GM19452 (cell line): ENCODE data around the gene FAM72C.
"Not testable (repeated sequence)": the region's sequence is repeated elsewhere in the genome, so short reads cannot be mapped to it uniquely, and the experiment has no call there.

Source experiments
- ATAC-seq: cut with Tn5 transposase; IDR thresholded peaks from one replicate; pipeline ENCODE4 v1.9.1; 2021; ENCODE audit not compliant: unreplicated experiment

The FAM72C gene

DNA sequence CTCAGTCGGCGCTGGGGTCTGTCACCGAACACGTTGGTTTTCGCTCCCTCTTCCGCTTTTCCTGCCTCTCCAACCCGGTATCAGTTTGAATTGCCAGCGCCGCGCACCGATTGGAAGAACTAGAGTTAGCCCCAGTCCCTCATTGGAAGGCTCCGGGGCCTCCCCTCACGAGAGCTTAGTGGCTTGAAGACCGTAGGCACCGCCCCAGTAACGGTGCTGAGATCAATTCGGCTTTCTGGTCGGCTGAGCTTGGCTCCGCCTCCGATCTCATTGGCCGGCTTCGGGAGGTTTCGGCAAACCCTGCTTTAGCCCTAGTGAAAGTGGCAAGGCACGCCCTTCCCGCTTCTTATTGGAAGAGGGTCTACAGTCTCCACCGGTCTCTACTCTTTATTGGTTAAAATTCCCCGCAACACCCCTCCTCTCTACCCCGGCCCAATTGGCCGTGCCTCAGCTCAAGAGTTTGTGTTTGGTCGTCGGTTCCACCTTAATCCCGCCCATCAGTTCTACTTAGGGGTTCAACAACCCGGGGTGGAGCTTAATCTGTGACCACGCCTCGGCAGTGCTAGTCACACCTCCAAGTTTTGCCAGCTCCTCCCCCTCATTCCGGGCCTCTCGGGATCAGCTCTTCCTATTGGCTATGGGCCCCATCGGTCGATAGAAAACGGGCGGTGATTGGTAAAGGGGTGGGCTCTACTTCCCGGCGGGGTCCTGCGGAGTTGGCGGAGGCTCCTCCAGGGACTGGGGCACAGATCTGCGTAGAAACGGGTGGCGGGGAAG lies at the start of gene FAM72C:
Gene FAM72C (minus strand): TSS at position 63 of the 777 bp plus-strand sequence. CDS start 845 bp downstream, outside the sequence.
- ATAC-seq, result peak; percentile 80

DNA sequence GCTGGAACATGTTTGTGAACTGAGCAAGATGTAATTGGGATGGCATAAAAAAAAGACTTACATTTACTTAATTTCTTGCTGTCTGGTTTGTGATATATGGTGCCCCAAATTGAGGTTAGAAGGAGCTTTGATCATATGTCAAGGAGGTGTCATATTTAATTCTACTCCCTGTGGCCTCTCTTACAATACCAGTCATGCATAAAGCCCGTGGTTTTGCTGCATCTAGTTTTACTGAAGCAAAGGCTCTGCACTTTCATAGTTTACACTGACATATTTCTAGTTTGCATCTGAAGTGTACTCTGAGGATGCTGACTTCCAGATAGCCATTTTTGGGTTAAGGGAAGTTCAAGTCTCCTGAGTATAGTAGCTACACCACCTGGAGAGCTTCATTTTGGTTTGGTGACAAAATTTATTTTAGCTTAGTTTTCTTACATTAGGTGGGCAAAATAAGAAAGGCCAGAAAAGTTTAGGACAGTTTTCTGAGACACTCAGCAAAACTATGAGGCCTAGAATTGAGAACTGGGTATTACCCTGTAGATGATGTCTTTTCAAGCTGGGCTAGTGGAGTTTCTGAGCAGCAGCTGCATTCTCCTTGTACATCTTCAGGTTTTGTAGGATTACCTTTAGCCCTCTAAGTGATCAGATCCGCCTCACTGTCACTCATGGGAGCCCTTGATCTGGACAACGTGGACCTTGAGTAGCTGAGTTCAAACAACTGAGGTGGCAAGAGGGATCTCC lies 48.4 kb upstream of the FAM72C start:
- peak; percentile 69 for ATAC-seq

DNA sequence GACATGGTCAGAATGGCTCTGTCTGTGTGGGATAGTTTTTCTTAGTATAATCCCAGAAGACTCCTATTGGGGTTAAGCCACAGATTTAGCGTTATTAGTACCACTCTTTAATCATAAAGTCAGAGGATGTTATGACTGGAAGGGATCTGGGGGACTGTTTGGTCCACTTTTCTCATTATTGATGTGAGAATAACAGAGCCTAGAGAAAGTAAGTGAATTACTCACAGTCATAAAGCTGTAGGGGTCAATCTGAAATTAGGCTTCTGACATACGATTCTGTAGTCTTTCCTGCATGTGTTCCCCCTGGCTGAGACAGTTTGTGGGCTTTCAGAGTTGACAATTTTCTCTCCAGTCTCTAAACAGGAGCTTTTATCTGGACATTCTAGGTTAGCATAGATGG lies 47.3 kb upstream of the FAM72C start:
- not testable (repeated sequence) for ATAC-seq

DNA sequence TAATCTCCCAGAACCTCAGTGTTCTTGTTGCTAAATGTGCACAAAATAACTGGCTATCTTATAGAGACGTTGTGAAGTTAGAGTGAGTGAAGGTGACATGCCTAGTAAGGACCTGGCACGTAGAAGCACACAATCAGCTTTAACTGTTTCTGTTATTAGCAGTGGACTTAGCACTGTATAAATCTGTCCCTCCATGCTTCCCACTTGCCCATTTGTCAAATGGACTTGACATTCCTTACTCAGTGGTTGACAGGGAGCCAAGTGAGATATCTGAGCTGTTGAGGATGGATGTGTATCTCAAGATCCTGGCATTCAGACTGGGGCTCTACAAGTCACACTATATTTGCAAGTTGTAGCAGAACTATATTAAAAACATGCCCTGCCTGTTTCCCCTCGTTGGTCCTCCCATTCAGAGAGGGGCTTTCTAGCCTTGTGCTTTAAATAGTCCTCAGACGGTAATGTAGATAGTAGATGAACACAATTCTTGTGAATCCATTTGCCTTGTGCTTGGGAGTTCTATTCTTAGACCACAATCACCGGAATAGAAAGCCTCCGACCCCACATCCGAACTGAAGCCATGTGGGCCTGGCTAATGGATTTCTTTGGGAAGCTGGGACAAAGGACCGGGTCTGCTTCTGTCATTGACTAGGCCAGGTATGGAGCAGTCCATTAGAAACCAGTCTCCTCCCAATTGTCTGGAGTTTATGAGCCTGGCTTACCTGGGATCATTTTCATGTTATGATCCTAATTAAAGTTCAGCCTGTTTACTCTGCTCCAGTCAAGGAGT lies 43.6 kb upstream of the FAM72C start:
- not testable (repeated sequence) for ATAC-seq

DNA sequence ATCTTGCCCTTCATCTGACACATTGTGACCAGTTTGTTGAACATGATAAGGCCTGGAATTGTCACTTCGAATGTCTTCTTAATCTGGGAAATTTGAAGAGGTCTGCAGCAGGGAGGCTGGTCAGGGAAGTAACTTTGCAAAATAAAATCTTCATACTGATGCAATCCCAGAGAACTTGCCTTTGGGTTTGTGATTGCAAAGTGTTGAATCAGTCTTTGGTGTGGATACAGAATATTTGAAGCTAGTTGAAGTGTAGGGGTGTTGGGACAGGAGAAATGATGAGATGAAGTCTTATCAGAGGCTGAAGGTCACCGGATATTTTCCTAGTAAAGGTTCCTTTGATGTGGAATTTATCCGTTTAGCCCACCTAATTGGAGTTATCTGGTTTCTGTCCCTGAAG lies 42.7 kb upstream of the FAM72C start:
- ATAC-seq, result not testable (repeated sequence)

DNA sequence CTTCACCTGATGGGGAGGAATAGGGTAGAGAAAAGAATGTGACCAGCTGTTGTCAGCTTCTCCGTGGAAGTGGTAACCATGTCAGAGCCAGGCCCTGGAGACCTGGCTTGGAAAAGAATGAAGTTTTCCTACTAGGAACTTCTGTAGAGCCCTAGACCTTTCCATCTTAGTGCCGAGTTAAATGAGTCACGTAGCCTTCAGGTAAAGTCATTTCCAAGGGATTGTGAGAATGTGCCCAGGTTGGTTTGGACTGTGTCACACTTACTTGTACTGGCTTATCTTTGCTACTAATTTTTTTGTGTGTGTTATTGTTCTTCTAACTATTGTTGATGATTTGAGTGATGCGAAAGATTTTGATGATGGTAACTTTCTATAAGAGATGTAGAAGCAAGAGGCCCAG lies 42.3 kb upstream of the FAM72C start:
- ATAC-seq, result not testable (repeated sequence)

DNA sequence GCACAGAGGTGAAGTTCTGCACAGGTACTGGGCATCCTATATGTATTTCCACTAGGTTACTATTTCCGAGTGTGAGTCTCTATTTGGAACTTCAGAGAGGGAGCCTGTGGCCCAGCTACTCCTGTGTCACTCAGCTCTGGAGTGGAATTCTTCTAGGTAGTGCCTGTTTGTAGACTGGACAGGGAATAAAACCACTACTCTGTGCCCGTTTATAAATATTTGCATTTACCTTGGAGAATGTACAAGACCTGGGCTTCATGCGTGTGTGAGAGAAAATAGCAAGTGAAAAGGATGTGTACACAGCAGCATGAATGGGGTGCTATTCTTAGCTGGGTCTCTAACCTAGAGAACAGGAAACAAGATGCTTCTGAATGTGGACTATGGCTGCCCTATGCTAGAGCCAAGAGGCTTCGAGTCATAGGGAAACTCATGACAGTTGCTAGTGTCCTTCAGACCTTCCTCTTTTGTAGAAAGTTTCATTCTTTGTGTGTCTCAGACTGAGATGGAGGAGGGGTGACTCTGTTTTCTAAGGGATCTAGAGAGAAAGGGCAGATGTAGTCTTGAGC lies 40.5 kb upstream of the FAM72C start:
- peak; percentile 99 for ATAC-seq

DNA sequence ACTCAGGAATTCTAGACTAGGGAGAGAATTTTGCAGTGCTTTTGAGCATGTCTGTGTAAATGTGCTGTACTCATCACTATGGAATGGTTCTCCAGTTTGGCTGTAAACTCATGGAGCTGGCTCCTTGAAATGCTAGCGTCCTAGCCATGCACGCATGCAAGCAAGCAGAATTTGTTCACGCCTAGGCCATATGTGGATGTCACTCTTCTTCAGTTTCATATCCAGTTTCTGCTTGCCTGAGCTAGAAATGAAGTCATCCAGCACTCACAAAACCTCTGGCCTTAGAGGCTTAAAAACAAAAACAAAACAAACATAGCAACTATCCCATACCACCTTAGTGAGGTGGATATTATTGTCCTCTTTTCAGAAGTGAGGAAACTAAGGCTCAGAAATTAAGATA lies 37.6 kb upstream of the FAM72C start:
- ATAC-seq, result peak; percentile 49

DNA sequence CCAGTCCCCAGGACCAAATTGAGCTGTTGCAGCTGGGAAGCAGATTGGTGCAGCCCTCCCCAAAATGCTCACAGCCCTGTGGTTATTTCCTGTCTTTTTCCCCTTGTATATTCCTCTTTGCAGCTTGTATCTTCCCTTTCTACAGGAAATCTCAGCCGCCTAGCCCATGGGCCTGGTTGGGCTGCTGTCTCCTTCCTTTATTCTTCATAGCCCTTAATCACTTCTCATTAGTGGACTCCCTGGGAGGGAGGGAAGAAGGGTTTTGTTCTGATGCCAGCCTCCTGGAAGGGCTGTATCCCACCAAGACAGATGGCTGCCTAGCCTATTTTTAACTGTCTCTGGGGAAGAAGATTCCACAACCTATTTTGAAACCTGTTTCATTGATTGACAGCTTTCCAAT lies 32.5 kb upstream of the FAM72C start:
- ATAC-seq, result not testable (repeated sequence)

DNA sequence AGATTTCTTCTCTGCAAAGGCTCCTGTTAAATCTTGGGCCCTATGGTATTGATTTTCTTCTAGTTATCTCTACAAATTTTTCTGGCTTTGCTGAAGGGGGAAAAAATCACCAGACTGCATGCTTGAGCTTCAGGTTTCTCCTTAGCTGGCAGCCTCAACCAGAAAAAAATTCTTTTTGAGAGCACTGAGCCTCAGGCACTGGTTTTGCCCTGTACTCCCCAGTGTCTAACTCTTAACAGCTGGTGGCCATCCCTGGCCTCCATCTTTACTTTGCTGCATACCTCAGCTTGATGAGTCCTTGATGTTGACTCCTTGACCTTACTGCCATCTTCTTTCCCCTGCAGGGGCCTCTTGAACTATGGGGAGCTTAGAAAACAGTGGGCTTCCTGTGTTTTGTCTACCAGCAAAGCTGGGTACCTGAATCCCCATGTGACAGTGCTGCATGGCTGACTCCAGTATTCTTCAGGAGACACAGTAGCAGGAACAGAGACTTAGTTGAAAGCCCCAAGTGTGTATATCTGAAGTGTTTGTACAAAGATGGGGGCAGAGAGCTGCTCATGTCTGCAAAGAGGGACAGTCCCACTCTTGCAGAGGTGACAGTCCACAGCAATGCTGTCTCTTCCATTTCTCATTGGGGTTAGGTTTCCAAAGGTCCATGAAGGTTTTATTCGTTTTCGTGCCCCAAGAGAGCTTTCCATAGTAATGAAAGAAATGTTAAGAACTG lies 31.7 kb upstream of the FAM72C start:
- not testable (repeated sequence) for ATAC-seq

DNA sequence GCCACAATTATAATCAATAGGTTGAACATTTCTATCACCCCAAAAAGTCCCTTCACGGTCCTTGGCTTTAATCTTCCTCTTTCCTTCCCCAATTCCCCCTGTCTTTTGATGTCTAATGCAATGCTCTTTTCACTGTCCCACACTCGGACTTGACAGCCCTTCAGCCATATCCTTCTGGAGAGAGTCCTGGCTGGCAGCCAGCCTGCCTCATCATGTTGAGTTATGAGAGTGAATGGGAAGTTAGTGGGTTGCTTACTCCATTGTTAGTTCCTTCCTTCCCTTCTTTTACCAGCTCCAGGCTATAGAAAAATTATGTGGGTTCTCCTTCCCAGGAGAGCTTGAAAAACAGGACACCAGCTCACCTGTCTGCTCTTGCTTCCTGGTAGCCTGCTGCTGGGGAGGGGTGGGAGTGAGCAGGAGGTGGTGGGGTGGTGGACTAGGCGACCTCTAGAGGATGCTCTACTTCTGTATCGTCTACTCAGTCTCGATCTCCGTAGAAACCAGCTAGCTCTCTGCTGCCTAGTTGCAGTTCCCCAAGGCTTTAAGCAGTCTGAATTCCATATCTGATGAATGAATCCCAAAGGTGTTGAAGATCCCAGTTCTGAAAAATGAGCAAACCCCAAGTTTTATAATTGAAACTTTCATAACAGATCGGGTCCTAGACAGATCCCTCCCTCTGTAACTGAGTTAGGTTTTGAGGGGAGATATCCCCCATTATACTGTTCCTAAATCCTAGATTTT lies 30.5 kb upstream of the FAM72C start:
- not testable (repeated sequence) for ATAC-seq

DNA sequence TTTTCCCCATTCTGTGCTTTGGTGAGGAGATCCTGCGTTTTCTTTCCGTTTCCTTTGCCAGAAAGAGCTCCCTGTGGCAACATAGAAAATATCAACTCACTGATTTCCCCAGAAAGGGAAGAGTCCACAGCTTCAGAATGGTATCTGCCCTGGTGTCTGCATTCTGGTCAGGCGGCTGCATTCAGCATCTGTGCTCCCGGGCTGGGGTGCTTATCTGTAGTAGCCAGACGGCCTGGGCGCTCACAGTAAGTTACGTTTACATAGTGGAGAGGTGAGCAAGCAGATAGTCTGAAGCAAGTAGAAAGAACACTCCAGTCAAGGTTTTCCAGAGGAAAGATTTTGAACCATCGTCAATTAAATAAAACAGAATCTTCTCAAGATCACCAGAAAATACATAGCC lies 29.3 kb upstream of the FAM72C start:
- ATAC-seq, result not testable (repeated sequence)

DNA sequence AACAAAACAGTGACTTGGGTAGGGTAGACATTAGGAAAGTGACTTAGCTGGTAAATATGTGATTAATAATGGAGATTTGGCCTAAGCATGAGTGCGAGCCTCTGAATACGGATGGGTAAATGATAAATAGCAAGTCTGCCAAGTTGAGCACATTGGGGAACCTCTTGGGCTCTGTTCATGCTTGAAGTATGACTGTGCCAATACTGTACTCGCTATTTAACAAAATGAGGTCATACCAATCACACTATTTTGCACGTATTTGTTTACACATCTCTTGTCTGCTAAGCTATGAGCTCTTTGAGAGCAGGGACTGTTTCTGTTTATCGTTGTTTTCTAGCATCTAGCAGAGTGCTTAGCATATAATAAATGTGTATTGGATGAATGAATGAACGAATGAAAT lies 24.2 kb upstream of the FAM72C start:
- ATAC-seq, result not testable (repeated sequence)

DNA sequence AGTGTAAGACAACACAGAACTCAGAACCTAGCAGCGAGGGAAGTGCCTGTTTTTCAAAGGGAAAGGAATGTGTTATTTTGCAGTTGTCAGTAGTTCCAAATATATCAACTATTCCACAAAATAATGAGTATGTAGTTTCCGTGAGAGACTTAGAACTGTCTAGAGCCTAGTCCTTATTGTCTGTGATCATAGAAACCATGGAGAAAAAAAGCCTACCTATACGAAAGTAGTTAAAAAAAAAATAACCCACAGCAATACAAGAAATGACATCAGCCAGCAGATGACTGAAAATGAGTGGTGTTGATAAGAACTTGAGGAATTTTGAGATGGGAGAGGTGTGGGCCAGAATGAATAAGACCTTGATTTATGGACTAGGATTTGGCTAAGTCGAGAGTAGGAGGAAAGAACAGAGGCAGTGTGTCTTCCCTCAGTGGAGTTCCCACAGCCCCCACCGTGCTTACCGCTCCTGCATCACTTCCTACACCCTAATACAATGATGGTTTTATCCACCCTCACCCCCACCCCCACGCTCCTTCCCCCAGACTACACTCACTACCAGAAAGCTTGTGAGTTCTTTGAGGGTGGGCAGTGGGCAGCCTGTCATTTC lies 21.6 kb upstream of the FAM72C start:
- ATAC-seq, result not testable (repeated sequence)

DNA sequence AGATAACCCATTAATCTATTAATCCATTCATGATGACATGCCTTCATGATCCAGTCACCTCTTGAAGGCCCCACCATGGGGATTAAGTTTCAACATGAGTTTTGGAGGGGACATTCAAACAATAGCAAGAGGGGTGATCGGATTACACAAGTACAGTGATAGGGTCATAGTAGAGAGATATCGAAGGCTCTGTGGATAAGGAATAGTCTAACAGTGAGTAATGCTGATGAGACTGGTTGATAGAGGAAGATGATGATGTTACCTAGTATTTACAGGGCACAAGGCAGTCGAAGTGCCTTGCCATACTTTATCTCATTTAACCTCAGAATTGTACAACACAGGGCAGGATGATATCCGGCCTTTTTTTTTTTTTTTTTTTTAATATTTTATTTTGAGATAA lies 18.9 kb upstream of the FAM72C start:
- not testable (repeated sequence) for ATAC-seq

DNA sequence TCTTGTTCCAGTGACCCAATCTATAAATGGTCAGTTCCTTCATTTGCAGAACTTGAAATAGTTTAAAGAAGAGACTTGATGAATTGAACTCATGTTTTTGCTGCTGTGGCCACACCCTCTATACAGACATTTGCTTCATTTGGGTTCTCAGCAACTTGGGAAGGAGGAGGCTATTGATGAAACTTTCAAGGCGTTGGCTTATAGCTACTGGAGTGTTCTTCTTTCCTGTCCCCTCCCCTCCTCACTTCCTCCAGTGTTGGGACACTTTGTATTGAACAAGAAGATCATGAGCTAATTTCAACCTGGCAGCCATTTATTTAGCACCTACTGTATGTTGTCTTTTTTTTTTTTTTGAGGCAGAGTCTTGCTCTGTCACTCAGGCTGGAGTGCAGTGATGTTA lies 17.9 kb upstream of the FAM72C start:
- not testable (repeated sequence) for ATAC-seq

DNA sequence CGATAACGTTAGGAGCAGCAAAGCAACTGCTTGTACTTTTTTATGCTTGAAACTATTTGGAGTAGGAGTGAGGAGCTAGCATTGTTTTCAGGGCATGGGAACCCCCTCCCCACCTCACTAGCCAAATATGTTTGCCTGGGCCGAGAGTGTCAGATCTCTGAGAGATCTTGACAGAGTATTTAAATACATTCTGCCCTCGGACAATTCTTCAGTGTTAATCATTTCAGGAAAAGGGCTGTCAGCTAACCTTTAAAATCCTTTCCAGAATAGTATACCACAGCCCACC lies 17.6 kb upstream of the FAM72C start:
- not testable (repeated sequence) for ATAC-seq

DNA sequence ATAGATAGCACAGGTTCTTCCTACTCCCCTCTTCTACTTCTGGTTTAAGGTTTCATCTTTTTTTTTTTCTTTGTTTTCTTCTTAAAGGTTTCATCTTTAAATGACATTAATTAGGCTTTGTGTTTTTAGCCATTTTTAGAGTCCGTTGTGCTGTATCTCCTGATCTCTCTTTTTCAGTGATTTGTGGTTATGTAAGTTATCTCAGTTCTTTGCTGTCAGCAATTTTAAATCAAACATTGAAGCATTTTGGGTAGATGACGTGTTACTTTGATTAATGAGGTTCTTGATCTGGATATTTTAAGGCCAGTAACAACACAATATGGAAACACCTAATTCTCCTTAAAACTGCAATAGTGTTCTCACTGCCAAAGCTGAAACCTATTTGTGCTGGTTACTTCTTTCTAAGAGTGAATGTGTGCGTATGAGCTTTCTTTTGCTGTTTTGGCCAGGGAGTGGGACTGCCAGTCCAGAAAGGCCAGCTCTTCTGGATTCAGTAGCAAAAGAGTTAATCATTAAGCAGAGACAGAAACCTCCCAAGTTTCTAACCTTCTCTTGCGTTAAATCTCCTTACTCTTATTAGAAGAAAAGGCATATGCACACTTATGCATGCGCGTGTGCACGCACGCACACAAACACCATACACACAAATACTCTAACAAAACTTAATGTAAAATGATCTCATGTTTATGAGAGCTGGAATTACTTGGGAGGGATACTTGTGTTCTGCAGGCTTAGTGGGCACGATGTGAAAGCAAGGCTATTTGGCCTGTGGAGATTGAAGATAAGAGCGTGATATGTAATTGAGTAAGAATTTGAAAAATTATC lies 17.0 kb upstream of the FAM72C start:
- not testable (repeated sequence) for ATAC-seq

DNA sequence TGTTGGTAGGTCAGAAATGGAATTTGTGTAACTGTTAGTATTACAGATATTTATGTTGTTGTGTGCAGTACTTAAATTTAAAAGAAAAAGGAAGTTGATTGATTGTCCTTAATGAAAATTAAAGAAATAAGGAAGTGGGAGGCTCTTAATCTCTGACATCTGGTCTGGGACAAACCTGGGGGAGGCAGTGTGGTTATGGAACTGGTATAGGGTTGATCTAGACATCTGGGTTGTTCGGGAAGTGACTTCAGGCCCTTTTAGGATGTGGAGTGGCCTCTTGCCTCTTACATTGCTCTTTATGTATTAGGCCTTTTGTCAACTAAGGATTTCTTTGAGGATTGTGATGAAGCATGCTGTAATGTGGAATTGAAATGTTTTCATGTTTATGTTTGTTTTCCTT lies 16.1 kb upstream of the FAM72C start:
- not testable (repeated sequence) for ATAC-seq
